Urinary bladder (tissue), 4 donors: Measurements from ENCODE around the gene RSRC1. TPM values are rescaled to one million over a fixed set of nuclear protein-coding genes. Genes with fewer than 3 reads are reported as not detected.
A peak's percentile ranks its signal among the peaks of the same experiment; 100 is the strongest.
"Not testable (repeated sequence)": the region's sequence is repeated elsewhere in the genome, so short reads cannot be mapped to it uniquely, and the experiment has no call there.

Experiments
- DNase-seq: peaks from one replicate; pipeline ENCODE4 v3.0.0-alpha.2; 2015; ENCODE audit errors: extremely low spot score
- H3K27ac ChIP-seq: one replicate; pipeline ENCODE4 v1.5.1; 2013; ENCODE audit warnings: low read depth, mild to moderate bottlenecking, moderate library complexity
- H3K36me3 ChIP-seq: one replicate; pipeline ENCODE4 v1.6.1; 2013; ENCODE audit warnings: mild to moderate bottlenecking, moderate library complexity; ENCODE audit not compliant: insufficient read depth
- H3K4me1 ChIP-seq: one replicate; pipeline ENCODE4 v1.6.1; 2013; ENCODE audit warnings: mild to moderate bottlenecking, moderate library complexity; ENCODE audit not compliant: insufficient read depth
- H3K4me3 ChIP-seq: one replicate; pipeline ENCODE4 v1.5.1; 2013; ENCODE audit warnings: low read depth, low read length
- WGBS: extraction: QIAGEN DNeasy Blood & Tissue Kit; methylation state at CpG from one replicate; pipeline ENCODE4 v1.1.7; 2013; 5-methylcytosine and 5-hydroxymethylcytosine counted together
- polyA plus RNA-seq: library from polyadenylated mRNA; stranded (reverse); fragments of 200-250 nt; gene quantifications from one replicate; pipeline ENCODE4 v1.2.3, GENCODE V29; 2013
- total RNA-seq: library from RNA; depleted of rRNA; stranded (reverse); fragments of >200 nt; gene quantifications from one replicate; pipeline ENCODE4 v1.2.3, GENCODE V29; 2014
- donor health status: healthy with polysubstance abuse.
- donor health status: healthy.

The RSRC1 gene
- total and polyA plus RNA-seq, 2 donors: 29.3 to 70.6 TPM

- no peaks in the 10 kb centered on the region for H3K36me3 ChIP-seq
- no peak overlapping the region for H3K27ac ChIP-seq
- WGBS: 96% methylated on average over 2 of the region's 2 CpGs
- DNase-seq: no peak
- no peaks in the 10 kb centered on the region for H3K4me1 ChIP-seq
- H3K4me3 ChIP-seq: no peak overlapping the region
These were observed 295.6 kb downstream of the RSRC1 start for GRCh38 chr3:158405507-158405906.

- Histone ChIP-seq H3K36me3 (no peaks in the 10 kb centered on the region), H3K4me1 (no peaks in the 10 kb centered on the region), H3K27ac (no peak overlapping the region), H3K4me3 (no peak overlapping the region)
- 33% methylated on average over 4 of the region's 4 CpGs for WGBS
- no peak for DNase-seq
These were observed 298.1 kb downstream of the RSRC1 start for GRCh38 chr3:158407844-158408517.

- WGBS: 55% methylated on average over 5 of the region's 5 CpGs
- not testable (repeated sequence) for H3K4me3 ChIP-seq, H3K4me1 ChIP-seq, H3K36me3 ChIP-seq, DNase-seq, H3K27ac ChIP-seq
These were observed 298.6 kb downstream of the RSRC1 start for GRCh38 chr3:158408518-158408897.

GRCh38 chr3:158418035-158418434 lies 308.1 kb downstream of the RSRC1 start:
- no peak overlapping the region for H3K4me3 ChIP-seq
- no peaks in the 10 kb centered on the region for H3K36me3 ChIP-seq
- no peaks in the 10 kb centered on the region for H3K4me1 ChIP-seq
- no peak overlapping the region for H3K27ac ChIP-seq
- no peak for DNase-seq

GRCh38 chr3:158419820-158420653 lies 310.1 kb downstream of the RSRC1 start:
- Histone ChIP-seq H3K4me1 (no peaks in the 10 kb centered on the region), H3K4me3 (no peak overlapping the region)
- WGBS: 88% methylated on average over 5 of the region's 5 CpGs

GRCh38 chr3:158420654-158421396 lies 310.9 kb downstream of the RSRC1 start:
- Histone ChIP-seq H3K36me3 (no peaks in the 10 kb centered on the region), H3K4me3 (no peak overlapping the region), H3K4me1 (no peaks in the 10 kb centered on the region), H3K27ac (no peak overlapping the region)
- 87% methylated on average over 3 of the region's 3 CpGs for whole genome bisulfite sequencing
- DNase-seq: no peak

More at GRCh38 chr3:158419820-158420653, 310.1 kb downstream of the RSRC1 start:
- H3K27ac ChIP-seq: no peak overlapping the region
- no peaks in the 10 kb centered on the region for H3K36me3 ChIP-seq
- no peak for DNase-seq

GRCh38 chr3:158430448-158430847 lies 320.6 kb downstream of the RSRC1 start:
- DNase-seq: no peak
- Histone ChIP-seq H3K4me3 (no peak overlapping the region), H3K27ac (no peak overlapping the region), H3K36me3 (no peaks in the 10 kb centered on the region), H3K4me1 (no peaks in the 10 kb centered on the region)
- 86% methylated on average over 1 of the region's 1 CpG for WGBS

GRCh38 chr3:158430968-158431367 lies 321.1 kb downstream of the RSRC1 start:
- Histone ChIP-seq H3K27ac (no peak overlapping the region), H3K4me1 (no peaks in the 10 kb centered on the region), H3K4me3 (no peak overlapping the region), H3K36me3 (no peaks in the 10 kb centered on the region)
- no peak for DNase-seq

GRCh38 chr3:158431829-158432228 lies 321.9 kb downstream of the RSRC1 start:
- Histone ChIP-seq H3K4me3 (no peak overlapping the region), H3K36me3 (no peaks in the 10 kb centered on the region), H3K27ac (no peak overlapping the region), H3K4me1 (no peaks in the 10 kb centered on the region)
- 90% methylated on average over 3 of the region's 3 CpGs for WGBS
- DNase-seq: no peak

- WGBS: 3% methylated on average over 4 of the region's 4 CpGs
- Histone ChIP-seq H3K27ac (no peak overlapping the region), H3K4me3 (no peak overlapping the region), H3K36me3 (no peaks in the 10 kb centered on the region), H3K4me1 (no peaks in the 10 kb centered on the region)
- peak; percentile 40 for DNase-seq
These were observed 324.6 kb downstream of the RSRC1 start for GRCh38 chr3:158434412-158435038.

- H3K4me3 ChIP-seq: no peak overlapping the region
- DNase-seq: no peak
- no peaks in the 10 kb centered on the region for H3K4me1 ChIP-seq
- H3K27ac ChIP-seq: no peak overlapping the region
- no peaks in the 10 kb centered on the region for H3K36me3 ChIP-seq
- WGBS: 97% methylated on average over 1 of the region's 1 CpG
These were observed 333.7 kb downstream of the RSRC1 start for GRCh38 chr3:158443632-158444031.

GRCh38 chr3:158447408-158447807 lies 337.5 kb downstream of the RSRC1 start:
- Histone ChIP-seq H3K27ac (no peak overlapping the region), H3K4me3 (no peak overlapping the region), H3K4me1 (no peaks in the 10 kb centered on the region), H3K36me3 (no peaks in the 10 kb centered on the region)
- no peak for DNase-seq

- Histone ChIP-seq H3K36me3 (no peaks in the 10 kb centered on the region), H3K4me3 (no peak overlapping the region), H3K4me1 (no peaks in the 10 kb centered on the region), H3K27ac (no peak overlapping the region)
- no peak for DNase-seq
- WGBS: 79% methylated on average over 1 of the region's 1 CpG
These were observed 341.6 kb downstream of the RSRC1 start for GRCh38 chr3:158451405-158452055.
